ENCODE measurements around the gene LGALS3.
A peak's percentile ranks its signal among the peaks of the same experiment; 100 is the strongest.

LGALS3 gene

DNA sequence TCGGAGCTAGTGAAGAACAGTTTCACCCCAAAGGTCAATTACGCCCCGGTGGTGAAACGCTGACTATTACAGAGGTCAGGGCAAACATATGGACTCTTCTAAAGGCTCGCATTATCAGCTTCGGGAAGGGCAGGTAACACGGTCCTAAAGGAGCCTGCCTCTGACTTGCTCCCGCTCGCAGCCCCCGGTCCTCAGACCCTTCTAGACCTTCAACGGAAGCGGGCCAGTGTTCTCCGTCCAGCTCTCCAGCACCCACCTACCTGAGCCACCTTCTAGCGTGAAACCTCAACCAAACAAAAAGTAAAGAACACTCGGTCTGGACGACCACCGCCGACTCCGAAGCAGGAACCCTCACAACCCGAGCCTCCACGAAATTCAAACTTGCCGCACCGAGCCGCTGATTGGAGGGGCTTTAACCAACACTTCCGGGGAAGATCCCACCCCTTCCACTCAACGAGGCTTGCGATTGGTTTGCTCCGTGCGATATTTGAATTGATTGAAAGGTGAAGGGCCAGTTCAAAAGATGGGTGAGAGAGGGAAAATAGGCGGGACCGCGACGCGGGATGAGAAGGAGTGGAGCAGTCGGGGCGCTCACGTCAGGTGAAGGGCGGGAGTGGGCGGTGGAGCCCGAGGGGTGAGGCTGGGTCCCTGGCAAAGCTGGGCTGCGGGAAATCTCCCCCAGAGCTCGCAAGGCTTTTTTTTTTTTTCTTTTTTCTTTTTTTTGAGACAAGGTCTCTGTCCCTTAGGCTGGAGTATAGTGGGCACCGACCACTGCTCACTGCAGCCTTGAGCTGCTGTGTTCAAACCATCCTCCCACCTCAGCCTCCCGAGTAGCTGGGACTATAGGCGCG is 62.4 kb downstream of the LGALS3 start, which contains the start of gene DLGAP5:
DLGAP5 (minus strand) TSS at position 383 of the 851 bp plus-strand sequence. CDS start 2,406 bp downstream, outside the sequence.
- Histone ChIP-seq H3K36me3 (ENCODE audit: control insufficient read depth, insufficient read depth, low read length) (peaks cover 16% of the 10 kb centered on the region), H3K4me1 (ENCODE audit: control insufficient read depth, insufficient read depth, low read length, poor library complexity, severe bottlenecking) (no peaks in the 10 kb centered on the region), H3K9me3 (ENCODE audit: control insufficient read depth, low read length) (peaks cover 8% of the 10 kb centered on the region), H3K4me3 (ENCODE audit: extremely low read depth, insufficient read depth, low read length, poor library complexity, severe bottlenecking) (peak within 1 kb of the TSS; percentile 77), H3K27ac (ENCODE audit: low read depth, low read length, severe bottlenecking) (peak within 1 kb of the TSS; percentile 63)
- WGBS, 2 experiments (ENCODE audit: insufficient coverage in 2 of 2): 6 to 11% methylated on average over 24 to 41 of the region's 46 CpGs

DNA sequence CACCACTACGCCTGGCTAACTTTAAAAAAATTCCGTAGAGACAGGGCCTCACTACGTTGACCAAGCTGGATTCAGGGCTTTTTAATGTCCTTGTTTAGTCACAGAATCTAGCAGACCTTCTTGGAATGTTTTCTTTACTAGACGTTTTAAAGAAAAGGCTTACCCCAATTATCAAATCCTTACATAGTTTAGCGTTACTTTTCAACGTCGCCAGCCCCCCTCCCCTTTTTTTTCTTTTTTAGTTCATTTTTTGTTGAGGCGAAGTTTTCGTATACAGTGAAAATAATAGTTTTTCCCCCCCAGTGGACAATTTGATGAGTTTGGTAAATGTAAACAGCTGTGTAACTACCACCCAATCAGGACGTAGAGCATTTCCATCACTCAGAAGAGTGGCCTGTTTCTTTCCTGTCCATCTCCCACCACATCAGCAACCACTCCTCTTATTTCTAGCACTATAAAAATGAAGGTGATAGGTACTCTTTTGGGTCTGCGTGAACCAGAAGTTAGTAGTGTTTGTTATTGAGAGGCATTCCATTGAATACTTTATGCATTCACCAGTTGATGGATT is 63.1 kb downstream of the LGALS3 start:
- Histone ChIP-seq H3K4me3 (ENCODE audit: extremely low read depth, insufficient read depth, low read length, poor library complexity, severe bottlenecking) (peak overlapping the region; percentile 77), H3K4me1 (ENCODE audit: control insufficient read depth, insufficient read depth, low read length, poor library complexity, severe bottlenecking) (no peaks in the 10 kb centered on the region), H3K27ac (ENCODE audit: low read depth, low read length, severe bottlenecking) (no peak overlapping the region), H3K9me3 (ENCODE audit: control insufficient read depth, low read length) (peaks cover 8% of the 10 kb centered on the region), H3K36me3 (ENCODE audit: control insufficient read depth, insufficient read depth, low read length) (peaks cover 12% of the 10 kb centered on the region)
- WGBS, 2 experiments (ENCODE audit: insufficient coverage in 2 of 2): 50 to 68% methylated on average over 5 to 7 of the region's 11 CpGs

DNA sequence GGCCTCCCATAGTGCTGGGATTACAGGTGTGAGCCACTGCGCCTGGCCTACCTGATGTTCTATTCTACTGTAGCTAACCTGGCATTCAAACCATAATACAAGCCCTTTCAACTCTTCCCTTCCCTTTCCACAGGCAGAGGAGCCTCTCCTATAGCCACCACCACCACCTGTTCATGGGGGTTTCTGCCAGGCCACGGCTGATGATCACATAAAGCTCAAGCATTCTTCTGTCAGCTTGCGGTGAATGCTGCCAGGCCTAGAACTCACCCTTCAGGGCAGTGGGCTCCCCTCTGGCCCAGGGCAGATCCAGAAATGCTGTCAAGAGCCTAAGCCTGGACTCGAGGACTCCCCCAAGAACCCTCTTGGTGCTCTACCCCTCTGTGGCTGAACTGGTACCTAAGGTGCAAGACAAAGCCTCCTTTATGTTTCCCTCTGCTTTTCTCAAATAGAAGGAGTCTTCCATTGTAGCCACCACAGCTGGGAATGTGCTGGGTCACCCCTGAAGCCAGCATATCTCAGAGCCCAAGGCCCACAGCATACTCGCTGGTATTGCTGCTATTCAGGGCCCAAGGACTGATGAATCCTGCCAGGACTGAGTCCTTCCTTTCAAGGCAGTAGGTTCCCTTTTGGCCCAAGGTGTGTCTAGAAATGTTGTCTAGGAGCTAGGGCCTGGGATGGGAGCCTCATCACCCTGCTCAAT is 65.8 kb downstream of the LGALS3 start:
- no peak overlapping the region for H3K27ac ChIP-seq (ENCODE audit: low read depth, low read length, severe bottlenecking)
- 87 to 91% methylated on average over 5 of the region's 5 CpGs for WGBS, 2 experiments (ENCODE audit: insufficient coverage in 2 of 2)
- peaks cover 8% of the 10 kb centered on the region for H3K9me3 ChIP-seq (ENCODE audit: control insufficient read depth, low read length)
- H3K4me1 ChIP-seq (ENCODE audit: control insufficient read depth, insufficient read depth, low read length, poor library complexity, severe bottlenecking): no peaks in the 10 kb centered on the region
- no peaks in the 10 kb centered on the region for H3K36me3 ChIP-seq (ENCODE audit: control insufficient read depth, insufficient read depth, low read length)
- H3K4me3 ChIP-seq (ENCODE audit: extremely low read depth, insufficient read depth, low read length, poor library complexity, severe bottlenecking): no peak overlapping the region
